Endothelial cell of umbilical vein (primary cell): ENCODE results near the gene TMEM175. TPM values are rescaled to one million over a fixed set of nuclear protein-coding genes. Genes with fewer than 3 reads are reported as not detected.
"Not testable (repeated sequence)": the region's sequence is repeated elsewhere in the genome, so short reads cannot be mapped to it uniquely, and the experiment has no call there.

Experiments
- BruUV-seq: library from RNA; stranded (reverse); fragments of 400-500 nt; replicated peaks from 2 replicates; lab custom pipeline; 2021; lab: Mats Ljungman, UMichigan
- CTCF ChIA-PET: fragments of 300-600, 350-600 bp; sonication (Branson Sonifier 250); formaldehyde crosslinking; loops from one replicate; lab custom pipeline; 2021; ENCODE audit warnings: antibody characterized with exemption, inconsistent platforms; lab: Charles Lee
- POLR2A ChIA-PET: fragments of 300-600, 350-600 bp; sonication (Branson Sonifier 250); formaldehyde crosslinking; loops from one replicate; lab custom pipeline; 2021; ENCODE audit warnings: antibody characterized with exemption, inconsistent platforms; lab: Charles Lee
- DNase-seq: peaks from one replicate; pipeline ENCODE4 v3.0.0-alpha.2; 2011; ENCODE audit warnings: low read depth, low spot score
- FAIRE-seq: peaks from 2 replicates; lab custom pipeline; 2011; peaks lifted over from hg19 to GRCh38; lab: Jason Lieb, UNC
- H2AFZ ChIP-seq: 2 replicates; pipeline ENCODE4 v1.6.0; 2012; ENCODE audit warnings: low read depth, low read length, control low read depth, inconsistent platforms
- H3K27ac ChIP-seq: 2 replicates; pipeline ENCODE4 v1.5.1; 2011; ENCODE audit warnings: low read depth, mild to moderate bottlenecking, control low read depth, low read length, moderate library complexity; ENCODE audit not compliant: insufficient read depth
- H3K27me3 ChIP-seq, 2 experiments: 2 replicates each; pipeline versions ENCODE4 v1.6.0 to v1.6.1; 2011; ENCODE audit warnings: low read length in 2 of 2, mixed read lengths in 1 of 2; ENCODE audit not compliant: control insufficient read depth in 2 of 2, insufficient read depth in 2 of 2
- H3K36me3 ChIP-seq, 2 experiments: 2 replicates in 1 of 2; 3 replicates in 1 of 2; pipeline ENCODE4 v1.5.1; 2011; ENCODE audit warnings: low read length in 2 of 2, mild to moderate bottlenecking in 1 of 2, moderate library complexity in 1 of 2; ENCODE audit not compliant: control insufficient read depth in 2 of 2, insufficient read depth in 2 of 2; ENCODE audit errors: extremely low read depth in 1 of 2
- H3K4me1 ChIP-seq: 3 replicates; pipeline ENCODE4 v1.5.1; 2011; ENCODE audit warnings: mild to moderate bottlenecking, low read length; ENCODE audit not compliant: control insufficient read depth, insufficient read depth; ENCODE audit errors: extremely low read depth
- H3K4me2 ChIP-seq: 2 replicates; pipeline ENCODE4 v1.6.1; 2011; ENCODE audit warnings: low read length, control low read depth, mixed read lengths; ENCODE audit not compliant: insufficient read depth
- H3K4me3 ChIP-seq, 3 experiments: fragments of 200-600 bp in 1 of 3; sonication (generic), shearing (Covaris generic) in 1 of 3; replicated peaks in 1 of 3; 2 replicates each; pipeline ENCODE4 v1.5.1; 2011 to 2016; ENCODE audit warnings: control low read depth in 3 of 3, low read length in 3 of 3, mild to moderate bottlenecking in 2 of 3, inconsistent platforms in 1 of 3, low read depth in 1 of 3, moderate library complexity in 1 of 3; ENCODE audit not compliant: insufficient read depth in 1 of 3
- H3K79me2 ChIP-seq: 2 replicates; pipeline ENCODE4 v1.6.0; 2012; ENCODE audit warnings: low read length, inconsistent platforms; ENCODE audit not compliant: control insufficient read depth, insufficient read depth
- H3K9ac ChIP-seq: replicated peaks from 2 replicates; pipeline ENCODE3; 2011; ENCODE audit warnings: low read length, control low read depth; ENCODE audit not compliant: insufficient read depth; ENCODE audit errors: extremely low read depth
- H3K9me1 ChIP-seq: replicated peaks from 3 replicates; pipeline ENCODE4 v1.6.0; 2011; ENCODE audit warnings: mild to moderate bottlenecking, low read length; ENCODE audit not compliant: control insufficient read depth, insufficient read depth; ENCODE audit errors: extremely low read depth
- H3K9me3 ChIP-seq: replicated peaks from 2 replicates; pipeline ENCODE4 v1.5.1; 2012; ENCODE audit warnings: low read length, inconsistent platforms; ENCODE audit not compliant: control insufficient read depth, insufficient read depth
- H4K20me1 ChIP-seq: replicated peaks from 2 replicates; pipeline ENCODE3; 2011; ENCODE audit warnings: mild to moderate bottlenecking, low read length; ENCODE audit not compliant: control insufficient read depth, insufficient read depth; ENCODE audit errors: extremely low read depth
- CTCF ChIP-seq, 2 donors: IDR thresholded peaks; 1 replicate in 1 of 2; 2 replicates in 1 of 2; pipeline ENCODE4 v1.5.1; 2011; ENCODE audit warnings: low read length in 2 of 2, mild to moderate bottlenecking in 2 of 2, moderate library complexity in 2 of 2, control low read depth in 1 of 2, inconsistent platforms in 1 of 2, low read depth in 1 of 2; ENCODE audit not compliant: insufficient read depth in 1 of 2; ENCODE audit errors: extremely low read depth in 1 of 2
- EZH2 ChIP-seq: IDR thresholded peaks from 2 replicates; pipeline ENCODE4 v1.6.1; 2012; ENCODE audit warnings: borderline replicate concordance, low read depth, mild to moderate bottlenecking, moderate library complexity, low read length, inconsistent platforms; ENCODE audit not compliant: severe bottlenecking
- FOS ChIP-seq: IDR thresholded peaks from 2 replicates; pipeline ENCODE4 v1.6.1; 2011; ENCODE audit warnings: mild to moderate bottlenecking, low read length, moderate library complexity, borderline replicate concordance; ENCODE audit not compliant: insufficient read depth
- GATA2 ChIP-seq: IDR thresholded peaks from 2 replicates; pipeline ENCODE4 v1.7.0; 2011; ENCODE audit warnings: low read depth, mild to moderate bottlenecking, moderate library complexity, mixed read lengths, low read length; ENCODE audit not compliant: insufficient read length, insufficient read depth
- JUN ChIP-seq: IDR thresholded peaks from 2 replicates; pipeline ENCODE4 v1.6.1; 2011; ENCODE audit warnings: borderline replicate concordance, low read depth; ENCODE audit not compliant: insufficient read length, insufficient read depth
- MAX ChIP-seq: IDR thresholded peaks from 2 replicates; pipeline ENCODE4 v1.6.1; 2011; ENCODE audit not compliant: insufficient read depth, insufficient read length
- MYC ChIP-seq: IDR thresholded peaks from one replicate; pipeline ENCODE4 v1.6.1; 2011; ENCODE audit warnings: mild to moderate bottlenecking, low read depth, low read length
- POLR2A ChIP-seq: IDR thresholded peaks from 2 replicates; pipeline ENCODE4 v1.6.1; 2012; ENCODE audit warnings: low read depth, mild to moderate bottlenecking, control low read depth, low read length
- POLR2AphosphoS5 ChIP-seq: IDR thresholded peaks from 2 replicates; pipeline ENCODE4 v1.6.1; 2012; ENCODE audit warnings: low read depth, mild to moderate bottlenecking, control low read depth, low read length, moderate library complexity; ENCODE audit not compliant: insufficient read depth
- dilution Hi-C: fragments of 300-500 bp; cut with MboI; formaldehyde crosslinking; loops from one replicate; pipeline ENCODE4 v1.15.0; 2019; ENCODE audit warnings: low sequenced_read_pairs; ENCODE audit not compliant: extremely low pct_ligation_motif_present
- intact Hi-C: fragments of 100-400 bp; cut with micrococcal nuclease; formaldehyde crosslinking; loops from one replicate; pipeline ENCODE4 v1.10.0; 2022
- polyA plus RNA-seq, 4 experiments: library from polyadenylated mRNA; depleted of rRNA in 3 of 4; stranded (reverse) in 3 of 4; unstranded in 1 of 4; fragments of >200 nt; gene quantifications; 2 replicates each; pipeline versions ENCODE4 v1.2.1 to v1.2.3, GENCODE V29; 2011 to 2012; ENCODE audit warnings: missing spikeins in 1 of 4
- total RNA-seq: library from RNA; stranded (reverse); gene quantifications from 2 replicates; pipeline ENCODE4 v1.2.3, GENCODE V29; 2021

The TMEM175 gene
- total and polyA plus RNA-seq, 2 donors (not counting 3 experiments of a cell fraction or from before 2014, with no cell fraction given) = 21.9 to 80.1 TPM

GRCh38 chr4:974668-975067 lies 42.4 kb downstream of the TMEM175 start:
- H3K9ac ChIP-seq = no peak overlapping the region
- no peak overlapping the region for H3K4me2 ChIP-seq
- TF ChIP-seq GATA2 (no peak), JUN (no peak), CTCF (IDR thresholded peaks at IDR 0.05; ENCODE audit: extremely low read depth in 1 of 2, insufficient read depth in 1 of 2, low read depth in 1 of 2, low read length in 2 of 2) (no peak), POLR2A (no peak), EZH2 (no peak), POLR2AphosphoS5 (no peak), FOS (no peak), MAX (no peak), MYC (no peak)
- DNase-seq = no peak
- FAIRE-seq = no peak
- dilution Hi-C loops (no loop called here), intact Hi-C loops (no loop called here)
- ChIA-PET POLR2A (no interaction called here), CTCF (interaction anchor here (1.0 kb wide), 1 partner anchor 13 kb away, joined by 4 read pairs; the partner anchor contains the start of gene IDUA)
- H3K79me2 ChIP-seq = no peaks in the 10 kb centered on the region
- H3K27me3 ChIP-seq = no peaks in the 10 kb centered on the region
- no peaks in the 10 kb centered on the region for H4K20me1 ChIP-seq
- H3K27ac ChIP-seq = no peak overlapping the region
- H3K36me3 ChIP-seq = no peaks in the 10 kb centered on the region
- H3K9me3 ChIP-seq = no peaks in the 10 kb centered on the region
- H3K4me1 ChIP-seq = peaks cover 19% of the 10 kb centered on the region
- no peak overlapping the region for H3K4me3 ChIP-seq
- H2AFZ ChIP-seq = no peak overlapping the region
- no TSS peak for BruUV-seq
- no peaks in the 10 kb centered on the region for H3K9me1 ChIP-seq

- not testable (repeated sequence) for H3K9me3 ChIP-seq
These were observed 43.8 kb downstream of the TMEM175 start for GRCh38 chr4:976016-976415.

More at GRCh38 chr4:976016-976415, 43.8 kb downstream of the TMEM175 start:
- dilution Hi-C loops, H3K9ac ChIP-seq, H3K4me3 ChIP-seq, H3K27ac ChIP-seq, BruUV-seq, intact Hi-C loops, H2AFZ ChIP-seq, H4K20me1 ChIP-seq, DNase-seq, POLR2A ChIA-PET, H3K4me2 ChIP-seq, FAIRE-seq, H3K27me3 ChIP-seq, H3K9me1 ChIP-seq, CTCF ChIA-PET, H3K79me2 ChIP-seq, H3K36me3 ChIP-seq: not testable (repeated sequence)
- H3K4me1 ChIP-seq = peaks cover 22% of the 10 kb centered on the region
